ENCODE data around the gene FCN2.

- no peak for TF ChIP-seq POLR2A (IDR thresholded peaks at IDR 0.05)
- TF ChIP-seq CTCF (IDR thresholded peaks at IDR 0.05), result no peak
Measured at GRCh38 chr9:134848504-134848903, 32.1 kb upstream of the FCN2 start.
